22Rv1 (cell line): ENCODE results near the gene OTUD1.

ENCODE experiments used
- CTCF ChIP-seq: fragments of 450-650 bp; IDR thresholded peaks from 2 replicates; pipeline ENCODE4 v1.5.1; 2017; ENCODE audit warnings: mild to moderate bottlenecking
- ZFX ChIP-seq: fragments of 450-650 bp; IDR thresholded peaks from 2 replicates; pipeline ENCODE4 v1.6.1; 2017; ENCODE audit warnings: antibody characterized with exemption, borderline replicate concordance

GRCh38 chr10:23467548-23467947 is 28.7 kb downstream of the OTUD1 start:
- TF ChIP-seq CTCF (no peak), ZFX (no peak)
